ENCODE measurements around the gene RELL2.

RELL2 gene

DNA sequence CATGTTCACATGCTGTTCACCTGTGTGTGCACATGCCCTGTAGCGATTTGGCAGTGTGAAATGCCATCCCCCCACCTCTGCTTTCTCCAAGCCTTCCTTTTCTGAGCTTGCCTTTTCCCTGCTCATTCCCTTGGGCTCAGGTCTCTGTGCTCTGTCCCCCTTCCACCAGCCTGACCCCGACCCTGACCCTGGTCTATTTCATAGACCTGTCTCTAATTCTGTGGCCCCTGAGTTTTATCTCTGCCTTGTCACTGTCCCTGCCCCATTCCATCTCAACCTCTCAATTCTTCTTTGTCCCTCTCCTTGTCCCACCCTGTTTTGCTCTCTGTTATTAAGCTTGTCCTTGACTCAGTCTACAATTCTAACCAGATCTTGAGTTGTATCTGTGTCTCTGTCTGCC, 44.5 kb downstream of the RELL2 start:
- DNase-seq: no peak

DNA sequence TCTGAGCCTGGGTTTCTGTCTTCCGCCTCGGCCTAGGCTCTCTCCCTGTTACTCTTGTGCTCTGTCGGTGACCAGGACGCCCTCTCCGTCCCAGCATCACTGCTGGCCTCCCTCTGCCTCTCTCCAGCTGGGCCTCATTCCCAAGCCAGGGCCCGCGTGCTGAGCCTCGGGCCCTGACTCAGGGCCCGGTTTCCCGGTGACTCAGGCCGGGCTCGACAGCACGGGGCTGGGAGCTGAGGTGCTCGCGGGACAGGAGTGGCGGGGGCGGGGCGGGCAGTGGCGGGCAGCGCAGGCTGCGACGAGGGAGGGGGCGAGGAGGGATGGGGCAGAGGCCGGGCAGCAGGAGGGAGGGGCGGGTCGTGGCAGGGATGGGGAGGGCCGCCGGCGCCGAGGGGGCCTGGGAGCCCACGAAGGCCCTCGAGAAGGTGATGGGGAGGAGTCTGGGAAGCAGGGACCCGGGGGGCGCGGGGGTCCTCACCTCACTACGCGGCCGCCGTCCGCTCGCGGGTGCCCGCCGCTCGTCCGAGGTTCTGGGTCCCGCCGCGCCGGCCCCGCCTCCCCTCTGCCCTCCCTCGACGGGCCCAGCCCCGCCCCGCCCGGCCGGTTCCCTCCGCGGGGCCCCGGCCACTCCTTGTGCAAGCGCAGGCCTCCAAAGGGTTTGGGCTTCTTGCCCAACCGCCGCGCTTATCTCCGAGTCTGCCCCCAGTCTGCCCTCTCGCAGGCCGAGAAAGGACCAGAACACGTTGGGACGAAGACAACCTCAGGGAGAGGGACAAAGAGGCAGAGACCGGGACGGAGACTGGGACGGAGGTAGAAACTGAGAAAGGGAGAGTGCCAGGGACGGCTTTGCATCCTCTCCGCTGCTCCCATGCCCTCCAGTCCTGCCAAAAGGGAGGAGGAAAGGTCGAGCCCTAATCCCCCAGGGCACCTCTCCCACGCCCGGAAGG, 45.2 kb downstream of the RELL2 start, which contains the start of gene ARAP3:
Gene ARAP3, minus strand, starts transcription at position 536 of the 947 bp plus-strand sequence. CDS start 1,744 bp downstream, outside the sequence.
- DNase-seq: peak; percentile 17 to 40

DNA sequence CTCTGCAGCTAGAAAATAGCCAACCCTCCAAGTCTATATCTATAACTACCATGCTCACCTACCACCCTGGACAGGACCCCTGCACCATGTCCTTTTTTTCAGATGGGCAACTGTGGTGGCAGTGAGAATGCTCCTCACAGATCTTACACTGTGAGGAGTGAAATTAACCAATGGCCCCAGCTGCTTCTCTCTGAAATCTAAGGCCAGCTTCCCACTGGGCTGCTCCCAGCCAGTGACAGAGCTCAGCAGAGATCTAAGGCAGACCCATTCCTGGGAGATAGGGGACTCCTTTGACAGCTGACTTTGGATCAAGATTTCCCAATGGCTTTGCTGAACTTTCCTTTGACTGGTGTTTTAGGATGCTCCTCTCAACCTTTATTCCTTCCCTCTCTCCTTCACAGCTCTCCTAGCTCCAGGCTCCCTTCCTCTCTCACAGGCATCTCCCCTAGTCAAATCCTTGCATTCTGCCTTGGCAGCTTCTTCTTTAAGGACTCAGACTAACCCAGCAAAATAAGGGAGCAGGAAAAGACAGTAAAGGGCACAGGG, 46.9 kb downstream of the RELL2 start:
- no peak for DNase-seq

GRCh38 chr5:141685591-141685990, 48.8 kb downstream of the RELL2 start:
- no peak for DNase-seq

GRCh38 chr5:141686648-141687416, 50.0 kb downstream of the RELL2 start:
- no peak for DNase-seq

All from stimulated activated CD4-positive, alpha-beta T cell treated with anti-CD3 and anti-CD28 coated beads, Interleukin-4, amount 100 ng/mL, for 4 hours (primary cell).